ENCODE data around the gene BCAN. TPM values are rescaled to one million over a fixed set of nuclear protein-coding genes. Genes with fewer than 3 reads are reported as not detected.
A peak's percentile ranks its signal among the peaks of the same experiment; 100 is the strongest.

The BCAN gene
- total RNA-seq, 2 experiments from 2014 or later, result not detected

DNA sequence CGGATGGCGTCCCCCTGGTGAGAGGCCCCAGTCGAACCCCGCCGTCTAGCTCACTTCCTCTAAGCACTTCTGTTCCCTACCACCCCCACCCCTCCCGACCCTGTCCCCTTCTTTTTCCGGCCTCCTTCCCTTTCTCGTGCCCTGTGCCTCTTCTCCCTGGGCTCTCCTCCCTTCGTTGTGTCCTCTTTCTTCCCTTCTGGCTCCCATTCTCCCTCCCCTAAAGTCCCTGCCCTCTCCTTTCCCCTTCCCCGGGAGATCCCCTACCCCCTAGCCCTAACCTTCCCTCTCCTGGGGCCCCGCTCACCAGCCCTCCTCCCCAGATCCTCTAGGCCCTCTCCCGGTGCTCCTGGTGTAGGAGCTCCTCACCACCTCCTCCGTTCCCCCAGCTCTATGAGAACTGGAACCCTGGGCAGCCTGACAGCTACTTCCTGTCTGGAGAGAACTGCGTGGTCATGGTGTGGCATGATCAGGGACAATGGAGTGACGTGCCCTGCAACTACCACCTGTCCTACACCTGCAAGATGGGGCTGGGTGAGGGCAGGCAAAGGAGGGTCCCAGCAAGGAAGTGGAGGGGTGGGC, 15.9 kb downstream of the BCAN start:
- no peak for DNase-seq
- no peak overlapping the region for H3K27ac Mint-ChIP-seq
- intact Hi-C loops (cut with micrococcal nuclease), result loop anchor here (1.0 kb wide), 2 partner anchors 32 to 74 kb away; no protein-coding TSS in a partner anchor
- peaks cover 51% of the 10 kb centered on the region for H3K27me3 Mint-ChIP-seq (ENCODE audit: low read depth)
- H3K9me3 Mint-ChIP-seq, result no peaks in the 10 kb centered on the region
- peak overlapping the region; percentile 44 for H3K4me3 Mint-ChIP-seq
- CTCF ChIA-PET, result interaction anchor here (0.6 to 8.4 kb wide), 17 partner anchors 9 to 223 kb away, joined by 3 to 168 read pairs (median 7); partner anchors contain the start of genes BCAN, CRABP2, HAPLN2 and ISG20L2
- peaks cover 44% of the 10 kb centered on the region for H3K4me1 Mint-ChIP-seq (ENCODE audit: low read depth)
- H3K36me3 Mint-ChIP-seq (ENCODE audit: low read depth), result no peaks in the 10 kb centered on the region

DNA sequence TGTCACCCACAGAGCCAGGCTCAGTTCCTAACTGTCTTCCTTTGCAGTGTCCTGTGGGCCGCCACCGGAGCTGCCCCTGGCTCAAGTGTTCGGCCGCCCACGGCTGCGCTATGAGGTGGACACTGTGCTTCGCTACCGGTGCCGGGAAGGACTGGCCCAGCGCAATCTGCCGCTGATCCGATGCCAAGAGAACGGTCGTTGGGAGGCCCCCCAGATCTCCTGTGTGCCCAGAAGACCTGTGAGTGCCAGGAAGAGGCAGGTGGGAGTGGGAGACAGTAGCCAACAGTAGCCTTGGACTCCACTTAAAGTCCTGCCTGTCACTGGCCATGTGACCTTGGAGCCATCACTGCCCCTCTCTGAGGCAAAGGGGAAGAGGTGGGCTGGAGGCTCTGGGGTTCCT, 16.6 kb downstream of the BCAN start:
- no peaks in the 10 kb centered on the region for H3K36me3 Mint-ChIP-seq (ENCODE audit: low read depth)
- no peak for DNase-seq
- no peak overlapping the region for H3K27ac Mint-ChIP-seq
- CTCF ChIA-PET, result interaction anchor here (0.9 to 8.4 kb wide), 16 partner anchors 10 to 224 kb away, joined by 3 to 168 read pairs (median 9); partner anchors contain the start of genes BCAN, CRABP2, HAPLN2 and ISG20L2
- H3K9me3 Mint-ChIP-seq, result no peaks in the 10 kb centered on the region
- H3K4me3 Mint-ChIP-seq, result no peak overlapping the region
- intact Hi-C loops (cut with micrococcal nuclease), result no loop called here
- H3K4me1 Mint-ChIP-seq (ENCODE audit: low read depth), result peaks cover 46% of the 10 kb centered on the region
- peaks cover 44% of the 10 kb centered on the region for H3K27me3 Mint-ChIP-seq (ENCODE audit: low read depth)

DNA sequence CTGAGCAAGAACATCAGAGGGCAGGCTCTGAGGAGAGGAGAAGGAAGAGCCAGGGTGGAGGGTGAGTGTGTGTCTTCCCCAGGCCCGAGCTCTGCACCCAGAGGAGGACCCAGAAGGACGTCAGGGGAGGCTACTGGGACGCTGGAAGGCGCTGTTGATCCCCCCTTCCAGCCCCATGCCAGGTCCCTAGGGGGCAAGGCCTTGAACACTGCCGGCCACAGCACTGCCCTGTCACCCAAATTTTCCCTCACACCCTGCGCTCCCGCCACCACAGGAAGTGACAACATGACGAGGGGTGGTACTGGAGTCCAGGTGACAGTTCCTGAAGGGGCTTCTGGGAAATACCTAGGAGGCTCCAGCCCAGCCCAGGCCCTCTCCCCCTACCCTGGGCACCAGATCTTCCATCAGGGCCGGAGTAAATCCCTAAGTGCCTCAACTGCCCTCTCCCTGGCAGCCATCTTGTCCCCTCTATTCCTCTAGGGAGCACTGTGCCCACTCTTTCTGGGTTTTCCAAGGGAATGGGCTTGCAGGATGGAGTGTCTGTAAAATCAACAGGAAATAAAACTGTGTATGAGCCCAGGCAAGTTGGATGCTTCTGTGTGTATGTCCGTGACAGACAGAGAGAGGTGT, 17.1 kb downstream of the BCAN start:
- peak overlapping the region; percentile 83 for H3K4me3 Mint-ChIP-seq
- CTCF ChIA-PET, result interaction anchor here (0.6 to 8.4 kb wide), 28 partner anchors 9 to 230 kb away, joined by 3 to 168 read pairs (median 8); partner anchors contain the start of genes BCAN, CRABP2, HAPLN2 and IQGAP3
- no peaks in the 10 kb centered on the region for H3K9me3 Mint-ChIP-seq
- H3K36me3 Mint-ChIP-seq (ENCODE audit: low read depth), result no peaks in the 10 kb centered on the region
- H3K27me3 Mint-ChIP-seq (ENCODE audit: low read depth), result peaks cover 38% of the 10 kb centered on the region
- peaks cover 46% of the 10 kb centered on the region for H3K4me1 Mint-ChIP-seq (ENCODE audit: low read depth)
- intact Hi-C loops (cut with micrococcal nuclease), result no loop called here
- DNase-seq, result no peak
- no peak overlapping the region for H3K27ac Mint-ChIP-seq

- peaks cover 33% of the 10 kb centered on the region for H3K27me3 Mint-ChIP-seq (ENCODE audit: low read depth)
- intact Hi-C loops (cut with micrococcal nuclease), result no loop called here
- DNase-seq, result no peak
- no peaks in the 10 kb centered on the region for H3K36me3 Mint-ChIP-seq (ENCODE audit: low read depth)
- H3K27ac Mint-ChIP-seq, result no peak overlapping the region
- CTCF ChIA-PET, result interaction anchor here (0.6 to 8.4 kb wide), 25 partner anchors 9 to 274 kb away, joined by 3 to 168 read pairs (median 8); partner anchors contain the start of genes BCAN, CRABP2, HAPLN2 and IQGAP3
- H3K4me1 Mint-ChIP-seq (ENCODE audit: low read depth), result peaks cover 46% of the 10 kb centered on the region
- no peaks in the 10 kb centered on the region for H3K9me3 Mint-ChIP-seq
- H3K4me3 Mint-ChIP-seq, result peak overlapping the region; percentile 83
These were observed 17.7 kb downstream of the BCAN start for GRCh38 chr1:156659661-156659987.

GRCh38 chr1:156659988-156660751, 18.3 kb downstream of the BCAN start:
- intact Hi-C loops (cut with micrococcal nuclease), result loop anchor here (1.0 to 5.0 kb wide), 5 partner anchors 18 to 230 kb away; no protein-coding TSS in a partner anchor
- peak overlapping the region; percentile 83 for H3K4me3 Mint-ChIP-seq
- peaks cover 46% of the 10 kb centered on the region for H3K4me1 Mint-ChIP-seq (ENCODE audit: low read depth)
- H3K27ac Mint-ChIP-seq, result peak overlapping the region; percentile 19
- peaks cover 29% of the 10 kb centered on the region for H3K27me3 Mint-ChIP-seq (ENCODE audit: low read depth)
- DNase-seq, result peak; percentile 96
- H3K36me3 Mint-ChIP-seq (ENCODE audit: low read depth), result no peaks in the 10 kb centered on the region
- H3K9me3 Mint-ChIP-seq, result no peaks in the 10 kb centered on the region
- CTCF ChIA-PET, result interaction anchor here (0.7 to 8.4 kb wide), 37 partner anchors 8 to 310 kb away, joined by 3 to 168 read pairs (median 6); partner anchors contain the start of genes BCAN, CRABP2, HAPLN2 and IQGAP3

GRCh38 chr1:156660752-156661112, 18.8 kb downstream of the BCAN start:
- DNase-seq, result no peak
- peak overlapping the region; percentile 83 for H3K4me3 Mint-ChIP-seq
- H3K4me1 Mint-ChIP-seq (ENCODE audit: low read depth), result peaks cover 46% of the 10 kb centered on the region
- H3K9me3 Mint-ChIP-seq, result no peaks in the 10 kb centered on the region
- peak overlapping the region; percentile 65 for H3K27ac Mint-ChIP-seq
- CTCF ChIA-PET, result interaction anchor here (0.5 to 8.4 kb wide), 26 partner anchors 8 to 309 kb away, joined by 3 to 168 read pairs (median 4); partner anchors contain the start of genes BCAN, CRABP2, HAPLN2 and NAXE
- H3K36me3 Mint-ChIP-seq (ENCODE audit: low read depth), result no peaks in the 10 kb centered on the region
- H3K27me3 Mint-ChIP-seq (ENCODE audit: low read depth), result peaks cover 24% of the 10 kb centered on the region
- intact Hi-C loops (cut with micrococcal nuclease), result loop anchor here (1.0 to 5.0 kb wide), 5 partner anchors 18 to 230 kb away; no protein-coding TSS in a partner anchor

- no peak overlapping the region for H3K4me3 Mint-ChIP-seq
These were observed 20.3 kb downstream of the BCAN start for GRCh38 chr1:156662005-156662799.

DNA sequence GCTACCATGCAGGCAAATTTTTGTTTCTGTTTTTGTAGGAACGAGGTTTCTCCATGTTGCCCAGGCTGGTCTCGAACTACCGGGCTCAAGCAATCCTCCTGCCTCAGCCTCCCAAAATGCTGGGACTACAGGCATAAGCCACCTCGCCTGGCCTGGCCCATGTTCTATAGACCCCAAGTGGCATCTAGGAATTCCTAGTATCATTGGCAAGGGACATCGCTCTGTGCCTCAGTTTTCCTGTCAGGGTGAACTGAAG, 20.8 kb downstream of the BCAN start:
- Mint-ChIP-seq H3K4me3 (no peak overlapping the region), H3K36me3 (ENCODE audit: low read depth) (no peaks in the 10 kb centered on the region), H3K4me1 (ENCODE audit: low read depth) (peaks cover 32% of the 10 kb centered on the region), H3K27ac (no peak overlapping the region), H3K9me3 (no peaks in the 10 kb centered on the region), H3K27me3 (ENCODE audit: low read depth) (peaks cover 4% of the 10 kb centered on the region)
- CTCF ChIA-PET, result interaction anchor here (1.0 kb wide), 1 partner anchor 21 kb away, joined by 3 read pairs; no protein-coding TSS in a partner anchor
- DNase-seq, result no peak
- intact Hi-C loops (cut with micrococcal nuclease), result loop anchor here (5.0 kb wide), 1 partner anchor 205 kb away; no protein-coding TSS in a partner anchor

More at GRCh38 chr1:156662005-156662799, 20.3 kb downstream of the BCAN start:
- no peaks in the 10 kb centered on the region for H3K36me3 Mint-ChIP-seq (ENCODE audit: low read depth)
- peaks cover 9% of the 10 kb centered on the region for H3K27me3 Mint-ChIP-seq (ENCODE audit: low read depth)
- DNase-seq, result no peak
- intact Hi-C loops (cut with micrococcal nuclease), result loop anchor here (5.0 kb wide), 1 partner anchor 205 kb away; no protein-coding TSS in a partner anchor
- no peak overlapping the region for H3K27ac Mint-ChIP-seq
- H3K9me3 Mint-ChIP-seq, result no peaks in the 10 kb centered on the region
- CTCF ChIA-PET, result interaction anchor here (0.8 to 8.4 kb wide), 9 partner anchors 10 to 276 kb away, joined by 3 to 168 read pairs (median 9); partner anchors contain the start of gene HAPLN2
- peaks cover 38% of the 10 kb centered on the region for H3K4me1 Mint-ChIP-seq (ENCODE audit: low read depth)

GRCh38 chr1:156663178-156663577, 21.3 kb downstream of the BCAN start:
- DNase-seq, result peak; percentile 17
- no peak overlapping the region for H3K4me3 Mint-ChIP-seq
- CTCF ChIA-PET, result no interaction called here
- intact Hi-C loops (cut with micrococcal nuclease), result loop anchor here (5.0 kb wide), 1 partner anchor 206 kb away; no protein-coding TSS in a partner anchor
- no peaks in the 10 kb centered on the region for H3K9me3 Mint-ChIP-seq
- peaks cover 28% of the 10 kb centered on the region for H3K4me1 Mint-ChIP-seq (ENCODE audit: low read depth)
- H3K27ac Mint-ChIP-seq, result no peak overlapping the region
- H3K36me3 Mint-ChIP-seq (ENCODE audit: low read depth), result no peaks in the 10 kb centered on the region
- H3K27me3 Mint-ChIP-seq (ENCODE audit: low read depth), result no peaks in the 10 kb centered on the region

DNA sequence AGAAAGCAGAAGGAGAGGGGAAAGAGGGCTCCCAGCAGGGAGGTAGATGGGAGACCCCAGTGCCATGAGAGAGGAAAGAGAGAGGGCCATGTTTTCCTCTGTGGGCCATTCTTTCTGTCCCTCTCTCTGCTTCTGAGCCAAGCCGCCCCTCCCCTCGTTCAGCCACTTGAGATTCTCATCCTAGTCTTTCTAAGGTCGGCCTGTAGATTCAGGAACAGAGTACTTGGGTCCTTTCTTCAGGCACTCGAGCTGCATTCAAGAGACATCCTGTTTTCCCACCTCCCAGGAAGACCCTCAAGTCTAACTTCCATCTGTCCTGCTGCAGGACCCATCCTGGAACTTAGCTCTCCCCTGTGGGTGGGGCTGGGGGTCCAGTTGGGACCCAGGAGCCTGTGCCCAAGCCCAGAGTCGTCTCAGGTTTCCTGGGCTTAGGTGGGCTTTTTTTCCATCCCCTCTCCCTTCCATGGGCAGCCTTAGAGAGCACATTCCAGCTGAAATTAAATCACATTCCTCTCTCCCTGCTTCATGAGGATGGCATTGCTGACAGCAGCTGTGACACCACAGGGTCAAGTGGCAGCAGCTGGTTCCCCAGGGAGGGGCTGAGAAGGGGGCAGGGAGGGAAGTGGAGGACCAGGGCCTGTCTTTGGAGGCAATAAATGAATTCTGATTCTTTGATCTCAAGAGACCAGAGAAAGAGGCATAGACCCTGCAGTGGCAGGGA, 22.3 kb downstream of the BCAN start:
- no peak overlapping the region for H3K4me3 Mint-ChIP-seq
- no peak for DNase-seq
- no peak overlapping the region for H3K27ac Mint-ChIP-seq
- no peaks in the 10 kb centered on the region for H3K9me3 Mint-ChIP-seq
- CTCF ChIA-PET, result interaction anchor here (1.3 to 2.3 kb wide), 3 partner anchors 13 to 42 kb away, joined by 3 to 8 read pairs (median 5); partner anchors contain the start of genes CRABP2 and NES
- peaks cover 27% of the 10 kb centered on the region for H3K4me1 Mint-ChIP-seq (ENCODE audit: low read depth)
- H3K36me3 Mint-ChIP-seq (ENCODE audit: low read depth), result no peaks in the 10 kb centered on the region
- H3K27me3 Mint-ChIP-seq (ENCODE audit: low read depth), result no peaks in the 10 kb centered on the region
- intact Hi-C loops (cut with micrococcal nuclease), result loop anchor here (5.0 kb wide), 1 partner anchor 207 kb away; no protein-coding TSS in a partner anchor
